Uterus (tissue), 2 donors: ENCODE measurements around the gene PRKAR1A.

Experiments
- POLR2A ChIP-seq, 2 donors: fragments of 450-650 bp; IDR thresholded peaks; one replicate each; pipeline ENCODE4 v1.6.1; 2016; ENCODE audit warnings: antibody characterized with exemption in 2 of 2, mild to moderate bottlenecking in 1 of 2, moderate library complexity in 1 of 2
- TF ChIP-seq, protein P1 (sequence below), 4 experiments: fragments of 200-600 bp in 2 of 4; fragments of 450-650 bp in 2 of 4; sonication (generic) in 2 of 4; IDR thresholded peaks; one replicate each; pipeline ENCODE4 v1.5.1; 2016 to 2019; ENCODE audit warnings: antibody characterized with exemption in 4 of 4, mild to moderate bottlenecking in 2 of 4, moderate library complexity in 1 of 4

DNA sequence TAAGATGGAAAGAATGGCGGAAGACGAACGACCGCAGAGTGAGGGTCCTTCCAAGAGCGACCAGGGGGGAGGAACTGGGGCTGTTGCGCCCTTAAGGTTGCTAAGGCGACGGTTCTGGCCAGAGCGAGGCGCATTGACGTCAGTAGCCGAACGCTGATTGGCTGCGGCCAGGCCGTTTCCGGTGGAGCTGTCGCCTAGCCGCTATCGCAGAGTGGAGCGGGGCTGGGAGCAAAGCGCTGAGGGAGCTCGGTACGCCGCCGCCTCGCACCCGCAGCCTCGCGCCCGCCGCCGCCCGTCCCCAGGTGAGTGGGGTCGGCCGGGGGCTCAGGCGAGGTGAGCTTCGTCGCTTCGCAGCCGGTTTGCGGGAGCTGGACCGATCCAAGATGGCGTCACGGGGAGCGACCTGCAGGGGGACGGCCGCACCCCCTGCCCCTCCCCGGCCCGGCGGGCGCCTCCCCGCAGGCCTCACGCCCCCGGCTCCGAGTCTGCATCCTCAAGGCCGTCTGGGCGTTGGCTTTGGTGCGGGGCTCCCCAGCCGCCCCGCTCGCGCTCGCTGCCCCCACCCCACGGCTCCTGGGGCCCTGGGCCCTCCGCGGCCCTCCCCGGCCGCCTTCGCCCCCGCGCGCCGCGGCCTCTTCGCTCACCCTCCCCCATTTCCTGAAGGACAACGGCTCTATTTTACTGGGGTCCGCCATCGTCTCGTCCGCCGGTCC, at the start of gene PRKAR1A:
- TF ChIP-seq, protein P1, sequence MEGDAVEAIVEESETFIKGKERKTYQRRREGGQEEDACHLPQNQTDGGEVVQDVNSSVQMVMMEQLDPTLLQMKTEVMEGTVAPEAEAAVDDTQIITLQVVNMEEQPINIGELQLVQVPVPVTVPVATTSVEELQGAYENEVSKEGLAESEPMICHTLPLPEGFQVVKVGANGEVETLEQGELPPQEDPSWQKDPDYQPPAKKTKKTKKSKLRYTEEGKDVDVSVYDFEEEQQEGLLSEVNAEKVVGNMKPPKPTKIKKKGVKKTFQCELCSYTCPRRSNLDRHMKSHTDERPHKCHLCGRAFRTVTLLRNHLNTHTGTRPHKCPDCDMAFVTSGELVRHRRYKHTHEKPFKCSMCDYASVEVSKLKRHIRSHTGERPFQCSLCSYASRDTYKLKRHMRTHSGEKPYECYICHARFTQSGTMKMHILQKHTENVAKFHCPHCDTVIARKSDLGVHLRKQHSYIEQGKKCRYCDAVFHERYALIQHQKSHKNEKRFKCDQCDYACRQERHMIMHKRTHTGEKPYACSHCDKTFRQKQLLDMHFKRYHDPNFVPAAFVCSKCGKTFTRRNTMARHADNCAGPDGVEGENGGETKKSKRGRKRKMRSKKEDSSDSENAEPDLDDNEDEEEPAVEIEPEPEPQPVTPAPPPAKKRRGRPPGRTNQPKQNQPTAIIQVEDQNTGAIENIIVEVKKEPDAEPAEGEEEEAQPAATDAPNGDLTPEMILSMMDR (IDR thresholded peaks at IDR 0.05): peak in 2 of 4 experiments; percentile 11 to 32
- TF ChIP-seq POLR2A (IDR thresholded peaks at IDR 0.05): peak; percentile 72 to 95
